Measurements from ENCODE around the gene OLFM4.

DNA sequence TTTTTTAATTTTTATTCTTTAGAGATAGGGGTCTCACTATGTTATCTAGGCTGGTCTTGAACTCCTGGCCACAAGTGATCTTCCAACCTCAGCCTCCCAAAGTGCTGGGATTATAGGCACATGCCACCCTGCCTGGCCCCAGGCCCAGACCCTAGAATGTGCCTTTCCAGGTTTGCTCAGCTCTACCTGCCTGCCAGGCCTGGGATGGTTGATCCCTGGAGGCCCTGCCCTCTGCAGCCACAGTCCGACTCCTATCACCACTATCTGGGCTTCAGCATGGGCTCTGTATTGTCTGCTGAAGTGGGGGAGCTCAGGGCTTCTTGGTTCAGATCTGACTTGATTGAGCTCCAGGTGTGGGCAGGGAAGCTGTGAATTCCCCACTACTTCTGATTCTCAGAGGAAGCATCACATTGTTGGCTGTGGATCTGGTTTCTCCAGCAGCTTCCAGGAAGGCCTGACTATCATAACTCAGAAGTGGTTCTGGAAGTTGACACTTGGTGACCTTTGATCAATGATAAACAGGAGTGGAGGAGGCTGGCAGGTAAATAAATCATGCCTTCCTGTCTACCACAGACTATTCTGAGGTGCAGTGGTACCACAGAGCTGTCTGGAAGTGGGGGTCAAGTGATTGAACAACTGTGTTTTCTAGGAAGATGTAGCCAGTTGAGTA, 71.9 kb downstream of the OLFM4 start:
- TF ChIP-seq EZH2 (IDR thresholded peaks at IDR 0.05; ENCODE audit: low read depth, unreplicated experiment) (no peak), CREB1 (CRISPR knock-in tag; IDR thresholded peaks at IDR 0.05; ENCODE audit: low read depth) (no peak), STAT1 (IDR thresholded peaks at IDR 0.05; ENCODE audit: unreplicated experiment) (no peak), POLR2AphosphoS5 (IDR thresholded peaks at IDR 0.05; ENCODE audit: low read depth) (no peak)
